A549 (cell line): ENCODE data around the gene RHBG. TPM values are rescaled to one million over a fixed set of nuclear protein-coding genes. Genes with fewer than 3 reads are reported as not detected.

Experiments
- ATAC-seq, 2 experiments: fragments of 200-7000 bp in 1 of 2; fragments of >200 bp in 1 of 2; cut with Nextera tagmentation in 1 of 2; cut with Tn5 transposase in 1 of 2; 3 replicates each; pipeline versions ENCODE4 v1.8.0 to v1.9.1; 2018 to 2020; ENCODE audit warnings: mild to moderate bottlenecking in 1 of 2, moderate library complexity in 1 of 2
- CTCF ChIA-PET: fragments of 300-600 bp; sonication (Branson Sonifier 250); formaldehyde crosslinking; extraction: SDS; loops from one replicate; lab custom pipeline; 2021; ENCODE audit warnings: antibody characterized with exemption, inconsistent platforms; lab: Yijun Ruan, JAX
- POLR2A ChIA-PET: fragments of 350-600 bp; formaldehyde crosslinking; extraction: SDS; loops from one replicate; lab custom pipeline; 2021; ENCODE audit warnings: antibody characterized with exemption, inconsistent platforms; lab: Yijun Ruan, JAX
- DNase-seq, 2 experiments: peaks; one replicate each; pipeline versions ENCODE4 v3.0.0 to v3.0.0-alpha.2; 2011 to 2016; ENCODE audit warnings: low read depth in 1 of 2, low spot score in 1 of 2
- FAIRE-seq: peaks from 2 replicates; lab custom pipeline; 2011; peaks lifted over from hg19 to GRCh38; lab: Jason Lieb, UNC
- H3K27ac ChIP-seq, 2 experiments: fragments of >200 bp; sonication (Bioruptor Twin); formaldehyde crosslinking; 3 replicates each; pipeline ENCODE4 v1.5.1; 2016 to 2017
- H3K4me1 ChIP-seq: fragments of >200 bp; sonication (Bioruptor Twin); formaldehyde crosslinking; 3 replicates; pipeline ENCODE4 v1.6.1; 2016
- H3K4me2 ChIP-seq: fragments of >200 bp; sonication (Bioruptor Twin); formaldehyde crosslinking; 3 replicates; pipeline ENCODE4 v1.6.1; 2016
- H3K4me3 ChIP-seq: fragments of >200 bp; sonication (Bioruptor Twin); formaldehyde crosslinking; 3 replicates; pipeline ENCODE4 v1.5.1; 2016
- H3K9me3 ChIP-seq: fragments of >200 bp; sonication (Bioruptor Twin); formaldehyde crosslinking; 3 replicates; pipeline ENCODE4 v1.6.1; 2016
- CEBPB ChIP-seq, 2 experiments: fragments of >200 bp in 1 of 2; sonication (Bioruptor Twin) in 1 of 2; formaldehyde crosslinking in 1 of 2; IDR thresholded peaks; 2 replicates each; pipeline ENCODE4 v1.6.1; 2012 to 2016
- EHF ChIP-seq: fragments of 250-450 bp; sonication (Bioruptor Pico); IDR thresholded peaks from 2 replicates; pipeline ENCODE4 v1.5.0; 2020; ENCODE audit warnings: mild to moderate bottlenecking
- EHMT2 ChIP-seq: fragments of 200-600 bp; sonication (generic); IDR thresholded peaks from 2 replicates; pipeline ENCODE4 v1.6.1; 2016; ENCODE audit warnings: antibody characterized with exemption, low read depth, mild to moderate bottlenecking, moderate library complexity
- EP300 ChIP-seq, 2 experiments: fragments of >200 bp; sonication (Bioruptor Twin); formaldehyde crosslinking; IDR thresholded peaks; 2 replicates in 1 of 2; 3 replicates in 1 of 2; pipeline ENCODE4 v1.6.1; 2016 to 2017
- FOXS1 ChIP-seq: fragments of 250-450 bp; sonication (Bioruptor Pico); IDR thresholded peaks from 2 replicates; pipeline ENCODE4 v1.5.0; 2020; ENCODE audit warnings: mild to moderate bottlenecking, moderate library complexity
- HEYL ChIP-seq: fragments of 250-450 bp; sonication (Bioruptor Pico); IDR thresholded peaks from 2 replicates; pipeline ENCODE4 v1.8.0; 2021; ENCODE audit warnings: mild to moderate bottlenecking, moderate library complexity
- HOXB13 ChIP-seq: fragments of 250-450 bp; sonication (Bioruptor Pico); IDR thresholded peaks from 2 replicates; pipeline ENCODE4 v1.5.0; 2020; ENCODE audit warnings: low read depth, mild to moderate bottlenecking, moderate library complexity
- HOXB5 ChIP-seq: fragments of 250-450 bp; sonication (Bioruptor Pico); IDR thresholded peaks from 2 replicates; pipeline ENCODE4 v1.5.0; 2020; ENCODE audit warnings: mild to moderate bottlenecking, moderate library complexity
- JUN ChIP-seq, 2 experiments: fragments of >200 bp; sonication (Bioruptor Twin); formaldehyde crosslinking; IDR thresholded peaks; 2 replicates in 1 of 2; 3 replicates in 1 of 2; pipeline ENCODE4 v1.6.1; 2016 to 2017
- KDM1A ChIP-seq: fragments of 200-600 bp; sonication (generic); IDR thresholded peaks from 2 replicates; pipeline ENCODE4 v1.6.1; 2016; ENCODE audit warnings: low read depth, mild to moderate bottlenecking
- MAX ChIP-seq: IDR thresholded peaks from 2 replicates; pipeline ENCODE4 v1.6.1; 2012
- MAZ ChIP-seq: fragments of 150-350 bp; IDR thresholded peaks from 2 replicates; pipeline ENCODE4 v1.6.1; 2014; ENCODE audit warnings: antibody characterized with exemption, low read depth, low read length, borderline replicate concordance
- NPAS2 ChIP-seq: fragments of 250-450 bp; sonication (Bioruptor Pico); IDR thresholded peaks from 2 replicates; pipeline ENCODE4 v1.8.0; 2022; ENCODE audit warnings: mild to moderate bottlenecking, moderate library complexity, borderline replicate concordance
- NR3C1 ChIP-seq: fragments of >200 bp; sonication (Bioruptor Twin); formaldehyde crosslinking; IDR thresholded peaks from 3 replicates; pipeline ENCODE4 v1.6.1; 2017
- PBX3 ChIP-seq: IDR thresholded peaks from 2 replicates; pipeline ENCODE4 v1.6.1; 2012
- POLR2AphosphoS2 ChIP-seq: conservative IDR thresholded peaks from 2 replicates; pipeline ENCODE4 v1.6.1; 2012; ENCODE audit warnings: low read length, improper control_type of control experiment, inconsistent platforms
- RAD21 ChIP-seq, 2 experiments: fragments of >200 bp in 1 of 2; sonication (Bioruptor Twin) in 1 of 2; formaldehyde crosslinking in 1 of 2; IDR thresholded peaks in 1 of 2; conservative IDR thresholded peaks in 1 of 2; 2 replicates in 1 of 2; 3 replicates in 1 of 2; pipeline ENCODE4 v1.6.1; 2012 to 2018; ENCODE audit warnings: inconsistent platforms in 1 of 2
- SMC3 ChIP-seq: fragments of >200 bp; sonication (Bioruptor Twin); formaldehyde crosslinking; IDR thresholded peaks from 3 replicates; pipeline ENCODE4 v1.6.1; 2018; ENCODE audit warnings: inconsistent platforms
- TFCP2L1 ChIP-seq: fragments of 250-450 bp; sonication (Bioruptor Pico); IDR thresholded peaks from 2 replicates; pipeline ENCODE4 v1.5.0; 2021; ENCODE audit warnings: mild to moderate bottlenecking
- ZC3H11A ChIP-seq: fragments of 450-650 bp; IDR thresholded peaks from 2 replicates; pipeline ENCODE4 v1.6.1; 2014; ENCODE audit warnings: antibody characterized with exemption, mild to moderate bottlenecking
- ZFP36 ChIP-seq: fragments of 450-650 bp; IDR thresholded peaks from 2 replicates; pipeline ENCODE4 v1.6.1; 2014; ENCODE audit warnings: borderline replicate concordance; ENCODE audit not compliant: partially characterized antibody
- ZNF302 ChIP-seq: fragments of 250-450 bp; sonication (Bioruptor Pico); IDR thresholded peaks from 2 replicates; pipeline ENCODE4 v1.9.0; 2021; ENCODE audit warnings: inconsistent platforms, mild to moderate bottlenecking, moderate library complexity
- WGBS: methylation state at CpG from one replicate; pipeline ENCODE4 v1.1.6; 2017; ENCODE audit errors: missing lambda C conversion rate; 5-methylcytosine and 5-hydroxymethylcytosine counted together
- polyA plus RNA-seq, 4 experiments: library from polyadenylated mRNA; depleted of rRNA in 3 of 4; stranded (reverse); fragments of >200 nt; fragmentation: RNase III in 1 of 4; extraction: RNeasy Plus Mini Kit Qiagen cat#74134 plus additional on column Dnase treatment in 1 of 4; gene quantifications; 2 replicates in 3 of 4; 3 replicates in 1 of 4; pipeline ENCODE4 v1.2.3, GENCODE V29; 2011 to 2017
- TF ChIP-seq, protein P1 (sequence below): IDR thresholded peaks from 2 replicates; pipeline ENCODE4 v1.6.1; 2012; ENCODE audit warnings: low read depth, borderline replicate concordance
- TF ChIP-seq, protein P2 (sequence below): fragments of >200 bp; sonication (Bioruptor Twin); formaldehyde crosslinking; IDR thresholded peaks from 3 replicates; pipeline ENCODE4 v1.5.1; 2016
- TF ChIP-seq, protein P3 (sequence below): fragments of >200 bp; sonication (Bioruptor Twin); formaldehyde crosslinking; IDR thresholded peaks from 2 replicates; pipeline ENCODE4 v1.6.1; 2016

The RHBG gene
- polyA plus RNA-seq, 2 of the 4 experiments (the other 2 are of a cell fraction), result 0.06 TPM; not detected in 1

DNA sequence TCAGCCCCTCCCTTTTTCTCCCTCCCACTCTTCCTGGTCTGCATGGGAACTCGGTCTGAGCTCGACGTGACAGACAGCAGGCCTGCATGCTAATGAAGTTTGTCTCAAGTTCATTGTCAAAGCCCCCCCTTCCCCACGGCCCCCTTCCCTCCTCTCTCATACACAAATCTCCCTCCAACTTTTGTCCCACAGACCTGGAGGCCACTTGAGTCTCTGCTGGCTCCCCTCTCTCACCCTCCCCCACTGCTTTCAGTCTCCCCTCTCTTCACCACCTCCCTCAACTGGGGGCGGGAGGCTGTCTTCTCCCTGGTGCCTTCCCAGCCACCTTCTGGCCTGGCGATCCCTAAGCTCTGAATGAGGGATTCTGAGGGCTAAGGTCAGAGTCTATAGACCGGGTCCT lies 61.3 kb downstream of the RHBG start:
- ATAC-seq (no peak), FAIRE-seq (no peak), DNase-seq (no peak)
- WGBS, result 50% methylated on average over 7 of the region's 7 CpGs
- POLR2A ChIA-PET, result no interaction called here
- no peak overlapping the region for H3K27ac ChIP-seq
- TF ChIP-seq MAX, result no peak
- no peak for TF ChIP-seq EP300 (IDR thresholded peaks at IDR 0.05)
- TF ChIP-seq NR3C1, result no peak
- no peak for TF ChIP-seq JUN (IDR thresholded peaks at IDR 0.05)
- no peak for TF ChIP-seq NPAS2 (CRISPR knock-in tag)
- TF ChIP-seq, protein P1, sequence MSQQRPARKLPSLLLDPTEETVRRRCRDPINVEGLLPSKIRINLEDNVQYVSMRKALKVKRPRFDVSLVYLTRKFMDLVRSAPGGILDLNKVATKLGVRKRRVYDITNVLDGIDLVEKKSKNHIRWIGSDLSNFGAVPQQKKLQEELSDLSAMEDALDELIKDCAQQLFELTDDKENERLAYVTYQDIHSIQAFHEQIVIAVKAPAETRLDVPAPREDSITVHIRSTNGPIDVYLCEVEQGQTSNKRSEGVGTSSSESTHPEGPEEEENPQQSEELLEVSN, result no peak
- TF ChIP-seq MAZ, result no peak
- TF ChIP-seq ZFP36, result no peak
- TF ChIP-seq HEYL (CRISPR knock-in tag), result no peak
- TF ChIP-seq RAD21 (conservative IDR thresholded peaks at IDR 0.05 in 1 of 2, IDR thresholded peaks at IDR 0.05 in 1 of 2), result no peak
- no peak for TF ChIP-seq EHF
- no peak for TF ChIP-seq KDM1A
- TF ChIP-seq SMC3, result no peak
- no peak for TF ChIP-seq TFCP2L1 (CRISPR knock-in tag)
- TF ChIP-seq HOXB5 (CRISPR knock-in tag), result no peak
- TF ChIP-seq POLR2AphosphoS2, result no peak
- no peak for TF ChIP-seq FOXS1 (CRISPR knock-in tag)
- CTCF ChIA-PET, result interaction anchor here (1.0 to 10.4 kb wide), 6 partner anchors 14 to 74 kb away, joined by 3 to 146 read pairs (median 37); no protein-coding TSS in a partner anchor
- H3K4me3 ChIP-seq, result no peak overlapping the region
- H3K4me2 ChIP-seq, result no peak overlapping the region
- H3K9me3 ChIP-seq, result no peaks in the 10 kb centered on the region
- H3K4me1 ChIP-seq, result no peaks in the 10 kb centered on the region

DNA sequence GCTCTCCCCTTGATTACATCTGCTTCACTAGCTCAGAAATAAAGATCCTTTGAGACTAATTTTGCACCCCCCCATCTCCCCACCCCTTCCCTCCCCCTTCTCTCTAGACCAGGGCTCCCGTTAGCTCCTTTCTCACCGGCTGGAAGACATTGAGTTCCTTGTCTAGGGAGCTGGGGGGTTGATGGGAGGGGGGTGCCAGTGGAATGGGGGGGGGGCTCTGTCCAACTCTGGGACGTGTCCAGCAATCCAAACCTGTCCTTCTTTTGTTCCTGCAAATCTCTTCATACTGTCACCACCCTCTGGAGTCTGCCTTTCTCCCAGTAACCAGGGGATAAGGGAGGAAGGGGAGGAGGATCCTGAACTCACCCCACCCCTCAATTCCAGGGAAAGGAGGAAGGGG lies 61.9 kb downstream of the RHBG start:
- H3K27ac ChIP-seq, result no peak overlapping the region
- no peak for FAIRE-seq
- 0% methylated on average over 1 of the region's 3 CpGs for WGBS
- DNase-seq, result no peak
- no peaks in the 10 kb centered on the region for H3K4me1 ChIP-seq
- ATAC-seq, result no peak
- ChIA-PET CTCF (interaction anchor here (0.6 to 10.4 kb wide), 5 partner anchors 12 to 46 kb away, joined by 5 to 146 read pairs (median 61); no protein-coding TSS in a partner anchor), POLR2A (no interaction called here)
- no peaks in the 10 kb centered on the region for H3K9me3 ChIP-seq
- no peak overlapping the region for H3K4me2 ChIP-seq
- TF ChIP-seq, protein P2, sequence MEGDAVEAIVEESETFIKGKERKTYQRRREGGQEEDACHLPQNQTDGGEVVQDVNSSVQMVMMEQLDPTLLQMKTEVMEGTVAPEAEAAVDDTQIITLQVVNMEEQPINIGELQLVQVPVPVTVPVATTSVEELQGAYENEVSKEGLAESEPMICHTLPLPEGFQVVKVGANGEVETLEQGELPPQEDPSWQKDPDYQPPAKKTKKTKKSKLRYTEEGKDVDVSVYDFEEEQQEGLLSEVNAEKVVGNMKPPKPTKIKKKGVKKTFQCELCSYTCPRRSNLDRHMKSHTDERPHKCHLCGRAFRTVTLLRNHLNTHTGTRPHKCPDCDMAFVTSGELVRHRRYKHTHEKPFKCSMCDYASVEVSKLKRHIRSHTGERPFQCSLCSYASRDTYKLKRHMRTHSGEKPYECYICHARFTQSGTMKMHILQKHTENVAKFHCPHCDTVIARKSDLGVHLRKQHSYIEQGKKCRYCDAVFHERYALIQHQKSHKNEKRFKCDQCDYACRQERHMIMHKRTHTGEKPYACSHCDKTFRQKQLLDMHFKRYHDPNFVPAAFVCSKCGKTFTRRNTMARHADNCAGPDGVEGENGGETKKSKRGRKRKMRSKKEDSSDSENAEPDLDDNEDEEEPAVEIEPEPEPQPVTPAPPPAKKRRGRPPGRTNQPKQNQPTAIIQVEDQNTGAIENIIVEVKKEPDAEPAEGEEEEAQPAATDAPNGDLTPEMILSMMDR, result no peak
- TF ChIP-seq ZC3H11A (no peak), HOXB13 (CRISPR knock-in tag) (no peak), ZFP36 (no peak), ZNF302 (no peak), CEBPB (IDR thresholded peaks at IDR 0.05) (no peak), PBX3 (no peak), EHMT2 (no peak), KDM1A (no peak), POLR2AphosphoS2 (no peak), MAZ (no peak)
- TF ChIP-seq, protein P3, sequence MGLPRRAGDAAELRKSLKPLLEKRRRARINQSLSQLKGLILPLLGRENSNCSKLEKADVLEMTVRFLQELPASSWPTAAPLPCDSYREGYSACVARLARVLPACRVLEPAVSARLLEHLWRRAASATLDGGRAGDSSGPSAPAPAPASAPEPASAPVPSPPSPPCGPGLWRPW, result no peak
- no peak overlapping the region for H3K4me3 ChIP-seq
